Measurements from ENCODE around the gene PLA2G4B. TPM values are rescaled to one million over a fixed set of nuclear protein-coding genes. Genes with fewer than 3 reads are reported as not detected.
A peak's percentile ranks its signal among the peaks of the same experiment; 100 is the strongest.

Gene PLA2G4B
- total RNA-seq, 1 experiment from 2014 or later, result 0.36 TPM

GRCh38 chr15:41827290-41827879 lies 11.3 kb upstream of the PLA2G4B start:
- DNase-seq (ENCODE audit: low read depth), result no peak

GRCh38 chr15:41827880-41828806 lies 10.5 kb upstream of the PLA2G4B start, which contains the start of gene JMJD7:
Gene JMJD7 (plus strand): TSS chr15:41828092. CDS start chr15:41828125, 33 bp downstream.
- peak; percentile 81 for DNase-seq (ENCODE audit: low read depth)

GRCh38 chr15:41828807-41829141 lies 9.9 kb upstream of the PLA2G4B start:
- DNase-seq (ENCODE audit: low read depth), result no peak

- no peak for DNase-seq (ENCODE audit: low read depth)
These were observed 8.5 kb upstream of the PLA2G4B start for GRCh38 chr15:41829959-41830646.

GRCh38 chr15:41831291-41831690 lies 7.4 kb upstream of the PLA2G4B start:
- peak; percentile 50 for DNase-seq (ENCODE audit: low read depth)

DNA sequence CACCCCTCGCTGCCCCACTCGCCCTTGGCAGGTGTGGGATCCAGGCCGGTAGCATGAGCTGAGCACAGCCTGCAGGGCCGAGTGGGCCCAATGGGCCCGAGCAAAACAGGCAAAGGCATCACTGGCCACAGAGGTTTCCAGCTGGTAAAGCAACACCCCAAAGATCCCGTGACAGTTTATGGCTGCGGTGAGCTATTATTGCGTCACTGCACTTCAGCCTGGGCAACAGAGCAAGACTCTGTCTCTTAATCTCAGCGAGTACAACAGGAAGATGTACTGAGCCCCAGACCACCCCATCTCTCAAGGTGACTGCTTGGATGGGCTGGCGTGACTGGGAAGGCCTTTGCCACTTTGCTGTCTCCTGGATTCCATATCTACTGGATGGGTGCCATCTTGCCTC lies 6.4 kb upstream of the PLA2G4B start:
- DNase-seq (ENCODE audit: low read depth), result no peak

DNA sequence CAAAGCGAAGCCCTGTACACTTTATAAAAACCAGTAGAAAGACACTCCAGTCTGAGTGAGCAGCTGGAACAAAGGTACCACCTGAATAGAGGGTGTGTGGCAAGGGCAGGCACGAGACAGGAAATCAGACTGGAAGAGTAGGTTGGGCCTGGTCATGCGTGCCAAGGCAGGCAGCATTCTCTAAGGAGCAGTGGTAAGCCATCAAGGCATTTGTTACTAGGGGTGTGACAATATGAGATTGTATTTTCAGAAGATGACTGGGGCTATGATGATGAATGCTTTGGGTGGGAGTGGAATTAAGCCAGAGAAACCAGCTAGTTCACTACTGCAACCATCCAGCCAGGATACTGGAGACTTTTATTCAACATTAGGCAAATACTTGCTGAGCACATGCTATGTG lies 5.8 kb upstream of the PLA2G4B start:
- DNase-seq (ENCODE audit: low read depth), result no peak

DNA sequence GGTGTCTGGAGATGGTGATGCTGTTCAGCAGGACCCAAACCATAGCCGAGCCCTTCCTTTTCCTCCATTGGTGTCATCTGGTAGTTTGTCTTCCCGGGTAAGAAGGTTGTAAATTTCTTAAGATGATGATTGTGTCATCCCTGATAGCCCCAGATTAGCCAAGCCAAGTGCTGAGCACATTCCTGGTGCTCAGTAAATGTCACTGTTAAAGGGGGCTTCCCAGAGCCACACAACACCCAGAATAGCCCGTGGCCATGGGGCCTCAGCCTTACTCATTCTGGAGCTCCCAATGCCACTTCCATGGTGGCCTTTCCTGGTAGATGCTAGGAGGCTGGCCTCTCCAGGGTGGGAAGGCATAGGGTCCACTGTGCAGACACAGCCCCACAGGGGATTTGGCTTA lies 4.6 kb upstream of the PLA2G4B start:
- DNase-seq (ENCODE audit: low read depth), result no peak

- DNase-seq (ENCODE audit: low read depth), result no peak
These were observed 2.6 kb upstream of the PLA2G4B start for GRCh38 chr15:41836073-41836472.

DNA sequence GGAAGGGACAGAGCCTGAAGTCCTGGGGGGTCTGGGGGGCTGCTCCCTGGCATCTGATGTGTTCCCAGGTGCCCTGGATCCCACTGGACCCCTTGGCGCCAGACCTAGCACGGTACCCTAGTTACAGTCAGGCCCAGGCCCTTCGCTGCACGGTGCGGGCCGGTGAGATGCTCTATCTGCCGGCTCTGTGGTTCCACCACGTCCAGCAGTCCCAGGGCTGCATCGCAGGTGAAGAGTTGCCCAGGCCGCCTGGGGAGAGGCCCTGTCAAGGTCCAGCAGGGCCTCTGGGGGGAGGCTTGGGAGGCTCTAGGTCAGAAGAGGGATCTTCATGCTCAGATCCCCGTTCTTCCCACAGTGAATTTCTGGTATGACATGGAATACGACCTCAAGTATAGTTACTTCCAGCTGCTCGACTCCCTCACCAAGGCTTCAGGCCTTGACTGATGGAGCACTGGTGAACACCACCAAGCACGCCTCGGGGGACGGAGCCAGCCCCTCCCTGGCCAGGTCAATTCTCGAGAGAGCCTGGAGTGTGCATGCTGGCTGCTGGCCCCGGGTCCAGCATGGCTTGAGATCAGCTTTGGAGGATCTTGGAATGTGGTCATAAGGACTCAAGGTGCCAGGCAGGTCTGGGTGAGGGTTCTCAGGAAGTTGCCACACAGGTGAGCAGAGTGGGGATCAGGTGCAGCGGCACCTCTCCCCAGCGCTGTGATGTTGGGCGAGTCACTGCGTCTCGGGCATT lies 1.8 kb upstream of the PLA2G4B start:
- no peak for DNase-seq (ENCODE audit: low read depth)

DNA sequence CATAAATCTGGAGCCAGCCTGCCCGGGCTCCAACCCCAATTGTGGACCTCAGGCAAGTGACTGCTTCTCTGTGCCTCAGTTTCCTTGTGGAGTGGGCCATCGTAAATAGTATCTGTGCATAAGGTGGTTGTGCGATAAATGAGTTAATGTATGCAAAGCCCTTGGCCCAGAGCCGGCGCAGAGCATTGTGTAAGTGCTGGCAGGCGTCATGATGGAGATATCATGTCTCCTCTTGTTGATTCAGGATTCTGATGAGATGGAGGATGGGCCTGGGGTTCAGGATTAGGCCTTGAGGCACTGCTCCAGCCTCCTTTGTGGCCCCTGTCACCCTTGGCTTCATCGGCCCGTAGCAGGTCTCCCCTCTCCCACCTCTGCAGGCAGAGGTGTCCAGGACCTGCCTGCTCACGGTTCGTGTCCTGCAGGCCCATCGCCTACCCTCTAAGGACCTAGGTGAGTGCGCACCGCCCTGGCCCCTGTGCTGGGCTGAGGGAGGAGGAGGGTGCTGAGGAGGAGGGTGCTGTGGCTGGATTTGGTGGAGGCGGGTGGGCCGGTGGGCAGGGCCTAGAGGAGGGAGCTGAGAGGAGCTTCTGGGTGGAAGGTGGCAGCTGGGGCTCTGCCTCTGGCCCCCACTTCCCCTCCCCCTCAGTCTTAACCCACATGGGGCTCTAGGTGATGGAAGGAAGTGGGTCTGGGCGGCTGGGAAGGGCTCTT lies 1.3 kb downstream of the PLA2G4B start:
- DNase-seq (ENCODE audit: low read depth), result no peak

GRCh38 chr15:41840673-41841072 lies 2.0 kb downstream of the PLA2G4B start:
- no peak for DNase-seq (ENCODE audit: low read depth)

- no peak for DNase-seq (ENCODE audit: low read depth)
These were observed 2.5 kb downstream of the PLA2G4B start for GRCh38 chr15:41841131-41841530.

GRCh38 chr15:41842229-41842628 lies 3.6 kb downstream of the PLA2G4B start:
- no peak for DNase-seq (ENCODE audit: low read depth)

GRCh38 chr15:41843571-41843970 lies 4.9 kb downstream of the PLA2G4B start:
- DNase-seq (ENCODE audit: low read depth), result no peak

- no peak for DNase-seq (ENCODE audit: low read depth)
These were observed 6.2 kb downstream of the PLA2G4B start for GRCh38 chr15:41844814-41845213.

DNA sequence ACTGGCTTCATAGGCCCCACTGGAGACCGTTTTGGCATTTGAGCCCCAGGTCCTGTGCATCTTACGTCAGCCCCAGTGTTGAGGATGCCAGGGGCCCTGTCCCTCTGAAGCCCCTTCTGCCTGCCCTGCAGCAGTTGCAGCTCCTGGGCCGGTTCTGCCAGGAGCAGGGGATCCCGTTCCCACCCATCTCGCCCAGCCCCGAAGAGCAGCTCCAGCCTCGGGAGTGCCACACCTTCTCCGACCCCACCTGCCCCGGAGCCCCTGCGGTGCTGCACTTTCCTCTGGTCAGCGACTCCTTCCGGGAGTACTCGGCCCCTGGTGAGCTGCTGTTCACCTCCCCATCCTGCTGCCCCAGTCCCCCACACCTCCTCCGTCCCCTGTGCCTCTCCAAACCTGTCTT lies 8.6 kb downstream of the PLA2G4B start:
- DNase-seq (ENCODE audit: low read depth), result no peak

DNA sequence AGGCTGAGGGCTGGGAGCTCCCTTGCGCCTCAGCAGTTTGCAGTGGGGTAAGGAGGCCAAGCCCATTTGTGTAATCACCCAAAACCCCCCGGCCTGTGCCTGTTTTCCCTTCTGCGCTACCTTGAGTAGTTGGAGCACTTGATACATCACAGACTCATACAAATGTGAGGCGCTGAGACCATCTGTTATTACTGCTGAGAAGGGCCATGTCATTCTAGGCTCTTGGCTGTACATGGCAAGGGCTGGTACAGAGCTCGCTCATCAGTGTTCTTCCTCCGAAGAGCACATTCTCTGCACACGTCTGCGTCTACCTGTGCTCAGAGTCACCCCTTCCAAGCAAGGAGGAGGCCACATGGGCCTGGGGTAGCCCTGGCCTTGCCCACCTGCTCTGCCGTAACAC lies 9.3 kb downstream of the PLA2G4B start:
- no peak for DNase-seq (ENCODE audit: low read depth)

- no peak for DNase-seq (ENCODE audit: low read depth)
These were observed 10.0 kb downstream of the PLA2G4B start for GRCh38 chr15:41848631-41849030.

GRCh38 chr15:41849204-41849603 lies 10.6 kb downstream of the PLA2G4B start:
- no peak for DNase-seq (ENCODE audit: low read depth)

DNA sequence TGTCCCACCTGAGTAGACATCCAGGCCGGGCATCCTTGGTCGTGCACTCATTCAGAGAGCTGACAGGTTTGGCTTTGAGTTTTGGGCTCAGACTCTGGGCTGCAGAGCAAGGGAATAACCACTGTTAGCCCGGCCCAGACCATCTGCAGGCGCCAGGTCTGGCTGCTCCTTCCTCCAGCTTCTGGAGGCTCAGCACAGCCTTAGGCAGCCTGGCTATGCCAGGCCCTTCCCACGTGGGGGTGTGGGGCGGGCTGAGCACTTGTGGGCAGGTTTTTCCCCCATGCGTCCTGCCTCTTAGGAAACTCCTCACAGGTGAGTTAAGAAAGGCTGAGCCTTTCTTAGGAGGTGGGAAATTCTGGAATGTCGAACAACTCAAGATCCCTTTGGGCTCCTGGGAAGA lies 11.2 kb downstream of the PLA2G4B start:
- DNase-seq (ENCODE audit: low read depth), result no peak
